Gastrocnemius medialis (tissue), 4 donors: ENCODE results near the gene ZNF648.

ENCODE experiments used
- POLR2A ChIP-seq, 2 donors: fragments of 450-650 bp; IDR thresholded peaks; one replicate each; pipeline ENCODE4 v1.6.1; 2017; ENCODE audit warnings: antibody characterized with exemption in 2 of 2, mild to moderate bottlenecking in 2 of 2, moderate library complexity in 2 of 2
- TF ChIP-seq, protein P1 (sequence below), 5 experiments: fragments of 450-650 bp in 3 of 5; fragments of 200-600 bp in 2 of 5; sonication (generic) in 2 of 5; IDR thresholded peaks in 4 of 5; conservative IDR thresholded peaks in 1 of 5; 1 replicate in 4 of 5; 2 replicates in 1 of 5; pipeline ENCODE4 v1.5.1; 2016 to 2019; ENCODE audit warnings: antibody characterized with exemption in 5 of 5, mild to moderate bottlenecking in 3 of 5, moderate library complexity in 3 of 5

DNA sequence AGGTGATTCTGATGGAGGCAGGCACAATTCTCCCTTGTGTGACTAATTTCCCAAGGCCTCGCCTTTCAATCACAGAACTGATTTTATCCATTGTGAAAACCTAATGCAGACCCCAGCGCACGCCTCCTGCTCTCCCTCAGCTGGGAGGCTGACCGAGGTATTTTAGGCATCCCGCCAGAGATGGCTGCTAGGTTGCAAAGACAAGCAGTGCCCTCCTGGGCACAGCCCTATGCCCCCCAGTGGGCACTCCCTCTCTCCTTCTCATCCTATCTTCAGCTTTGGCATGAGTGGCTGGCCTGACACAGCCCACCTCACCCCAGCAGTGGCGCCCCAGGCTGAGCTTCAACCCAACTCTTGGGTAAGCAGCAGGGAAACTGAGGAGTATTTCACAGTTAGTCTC, 24.2 kb upstream of the ZNF648 start:
- TF ChIP-seq, protein P1, sequence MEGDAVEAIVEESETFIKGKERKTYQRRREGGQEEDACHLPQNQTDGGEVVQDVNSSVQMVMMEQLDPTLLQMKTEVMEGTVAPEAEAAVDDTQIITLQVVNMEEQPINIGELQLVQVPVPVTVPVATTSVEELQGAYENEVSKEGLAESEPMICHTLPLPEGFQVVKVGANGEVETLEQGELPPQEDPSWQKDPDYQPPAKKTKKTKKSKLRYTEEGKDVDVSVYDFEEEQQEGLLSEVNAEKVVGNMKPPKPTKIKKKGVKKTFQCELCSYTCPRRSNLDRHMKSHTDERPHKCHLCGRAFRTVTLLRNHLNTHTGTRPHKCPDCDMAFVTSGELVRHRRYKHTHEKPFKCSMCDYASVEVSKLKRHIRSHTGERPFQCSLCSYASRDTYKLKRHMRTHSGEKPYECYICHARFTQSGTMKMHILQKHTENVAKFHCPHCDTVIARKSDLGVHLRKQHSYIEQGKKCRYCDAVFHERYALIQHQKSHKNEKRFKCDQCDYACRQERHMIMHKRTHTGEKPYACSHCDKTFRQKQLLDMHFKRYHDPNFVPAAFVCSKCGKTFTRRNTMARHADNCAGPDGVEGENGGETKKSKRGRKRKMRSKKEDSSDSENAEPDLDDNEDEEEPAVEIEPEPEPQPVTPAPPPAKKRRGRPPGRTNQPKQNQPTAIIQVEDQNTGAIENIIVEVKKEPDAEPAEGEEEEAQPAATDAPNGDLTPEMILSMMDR (IDR thresholded peaks at IDR 0.05 in 4 of 5, conservative IDR thresholded peaks at IDR 0.05 in 1 of 5), result no peak
- no peak for TF ChIP-seq POLR2A (IDR thresholded peaks at IDR 0.05)
